ENCODE results near the gene THOC1.

THOC1 gene

DNA sequence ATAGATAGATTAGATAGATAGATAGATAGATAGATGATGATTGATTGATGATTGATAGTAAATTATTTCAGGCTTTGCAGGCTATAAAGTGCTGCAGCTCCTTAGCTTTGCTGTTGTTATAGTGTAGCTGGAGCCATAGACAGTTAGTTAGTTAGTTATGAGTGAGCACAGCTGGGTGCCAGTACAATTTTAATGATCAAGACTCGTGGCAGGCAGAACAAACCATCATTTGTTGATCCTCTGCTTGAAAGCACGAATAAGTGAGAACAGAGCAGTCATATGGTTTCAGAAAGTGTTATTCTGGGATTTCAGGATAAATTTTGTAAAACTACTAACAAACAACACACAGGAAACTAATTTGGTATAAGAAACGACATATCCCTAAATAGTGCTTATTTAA is 53.9 kb downstream of the THOC1 start:
- no peak for DNase-seq

DNA sequence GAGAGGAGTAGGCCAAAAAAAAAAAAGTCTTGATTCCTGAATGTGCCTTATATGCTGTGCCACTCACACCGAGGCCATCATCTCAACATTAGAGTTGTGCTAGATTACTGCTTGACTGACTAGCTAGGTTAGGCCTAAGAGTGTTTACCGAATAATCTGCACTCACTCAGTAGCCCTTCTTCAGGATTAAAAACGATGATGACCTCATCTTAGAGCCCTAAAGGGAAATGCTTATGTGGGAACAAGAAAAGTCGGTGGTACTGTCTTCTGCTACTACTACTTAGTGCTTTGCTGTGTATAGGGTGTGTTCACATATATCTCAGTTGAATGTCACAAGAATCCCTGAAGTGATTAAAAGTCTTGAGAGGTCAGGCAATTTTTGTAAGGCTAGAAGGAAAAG is 54.3 kb downstream of the THOC1 start:
- ATAC-seq (no peak), DNase-seq (no peak)

More for the DNA sequence above, 53.9 kb downstream of the THOC1 start:
- no peak for ATAC-seq

DNA sequence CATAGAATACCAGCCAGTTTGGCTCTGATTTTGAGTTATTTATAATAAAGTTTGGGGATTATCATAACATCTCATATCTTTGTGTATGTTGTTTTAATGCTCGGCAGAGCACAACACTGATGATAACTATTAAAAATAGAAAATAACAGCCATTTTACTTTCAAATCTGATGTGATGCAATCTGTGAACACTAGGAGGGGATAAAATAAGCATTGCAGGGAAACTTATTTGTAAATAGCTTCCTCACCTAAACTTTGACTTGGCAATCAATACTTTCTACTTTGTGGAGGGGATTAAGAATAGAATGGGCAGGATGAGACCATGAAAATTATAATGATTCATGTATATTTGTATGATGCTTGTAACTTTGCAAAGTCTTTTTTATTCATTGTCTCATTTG is 55.1 kb downstream of the THOC1 start:
- no peak for DNase-seq

DNA sequence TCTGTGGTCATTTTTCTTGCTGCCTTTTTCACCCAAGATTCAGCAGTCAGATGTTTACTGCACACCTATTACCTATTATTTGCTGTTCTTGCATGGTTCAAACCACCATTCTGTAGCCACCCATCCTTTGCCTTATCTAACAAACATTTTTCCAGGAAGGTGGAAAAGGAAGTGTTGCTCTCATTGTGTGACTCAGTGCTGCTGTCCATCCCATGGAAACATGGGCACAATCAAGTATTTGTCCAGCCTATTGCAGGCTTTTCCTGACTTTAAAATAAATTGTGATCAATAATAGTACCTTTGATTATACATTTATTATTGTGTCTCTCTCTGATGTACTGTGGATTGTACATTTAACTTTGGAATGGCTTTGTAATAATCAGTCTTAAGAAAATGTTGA is 56.3 kb downstream of the THOC1 start:
- DNase-seq (no peak), ATAC-seq (no peak)

More for the DNA sequence above, 55.1 kb downstream of the THOC1 start:
- ATAC-seq, result no peak

DNA sequence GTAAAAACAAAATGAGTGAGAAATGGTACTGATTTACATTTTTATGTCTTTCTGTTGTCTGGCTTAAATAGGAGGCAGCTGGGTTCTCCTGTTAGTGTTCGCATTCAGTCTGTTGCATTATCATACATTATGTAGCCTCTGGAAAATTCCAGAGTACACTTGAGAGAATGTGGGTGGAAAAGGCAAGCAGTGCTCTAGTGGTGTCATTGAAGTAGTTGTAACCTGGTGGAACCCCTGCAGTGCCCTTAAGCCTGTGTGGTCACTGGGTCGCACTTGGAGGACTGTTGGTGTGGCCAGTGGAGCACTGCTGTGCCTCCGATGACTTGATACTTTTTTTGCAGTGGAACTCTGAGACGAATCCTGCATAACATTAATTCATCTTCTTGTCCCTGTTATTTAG is 57.1 kb downstream of the THOC1 start:
- DNase-seq, result no peak
- no peak for ATAC-seq

DNA sequence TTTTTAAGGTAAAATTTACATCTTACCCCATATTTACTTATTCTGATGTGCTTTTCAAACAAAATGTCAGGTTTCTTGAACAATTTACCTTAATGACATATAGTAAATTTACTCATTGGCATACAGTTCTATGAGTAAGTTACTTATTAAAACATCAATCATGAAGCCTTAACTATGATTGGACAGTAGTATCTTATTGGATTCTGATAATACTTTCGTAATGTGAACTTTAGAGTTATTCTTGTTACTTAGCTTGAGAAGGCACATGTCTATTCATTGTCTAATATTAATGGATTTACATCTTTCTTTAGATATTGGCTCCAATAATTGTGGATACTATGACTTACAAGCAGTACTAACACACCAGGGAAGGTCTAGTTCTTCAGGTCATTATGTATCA is 57.8 kb downstream of the THOC1 start:
- no peak for DNase-seq
- no peak for ATAC-seq

DNA sequence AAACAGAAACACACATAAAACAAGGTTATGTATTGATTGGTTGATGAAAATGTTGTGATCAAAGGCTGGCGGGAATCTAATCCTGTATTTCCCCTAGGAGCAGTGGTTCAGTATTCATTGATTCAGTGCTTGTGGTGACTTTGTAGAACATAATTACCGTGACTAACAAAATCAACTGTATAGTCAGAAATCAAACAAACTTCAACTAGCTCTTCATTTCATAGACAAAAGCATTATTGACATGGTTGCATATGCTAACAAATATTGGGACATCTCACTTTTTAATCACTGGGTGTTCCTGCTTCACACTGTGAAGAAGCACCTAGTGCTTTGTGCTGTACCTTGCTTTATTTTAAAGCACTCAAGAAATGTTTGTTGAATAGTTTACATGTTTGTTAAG is 68.1 kb downstream of the THOC1 start:
- ATAC-seq (no peak), DNase-seq (no peak)

DNA sequence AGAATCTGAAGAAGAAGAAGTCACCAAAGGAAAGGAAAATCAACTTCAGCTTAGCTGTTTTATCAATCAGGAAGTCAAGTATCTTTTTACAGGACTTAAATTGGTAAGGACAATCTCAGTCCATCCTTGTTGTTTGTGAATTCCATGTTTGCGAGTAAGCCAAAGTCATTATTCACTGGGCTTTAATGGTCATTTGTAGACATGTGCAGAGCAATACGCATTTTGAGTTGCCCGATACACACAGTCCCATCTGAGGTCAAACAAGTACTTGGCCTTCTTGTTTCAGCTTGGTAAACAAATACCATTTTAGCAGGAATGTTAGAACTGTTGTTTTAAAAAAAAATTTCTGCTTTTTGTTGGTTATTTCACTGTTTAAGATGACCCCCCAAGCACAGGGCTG is 68.6 kb downstream of the THOC1 start:
- no peak for DNase-seq
- no peak for ATAC-seq

DNA sequence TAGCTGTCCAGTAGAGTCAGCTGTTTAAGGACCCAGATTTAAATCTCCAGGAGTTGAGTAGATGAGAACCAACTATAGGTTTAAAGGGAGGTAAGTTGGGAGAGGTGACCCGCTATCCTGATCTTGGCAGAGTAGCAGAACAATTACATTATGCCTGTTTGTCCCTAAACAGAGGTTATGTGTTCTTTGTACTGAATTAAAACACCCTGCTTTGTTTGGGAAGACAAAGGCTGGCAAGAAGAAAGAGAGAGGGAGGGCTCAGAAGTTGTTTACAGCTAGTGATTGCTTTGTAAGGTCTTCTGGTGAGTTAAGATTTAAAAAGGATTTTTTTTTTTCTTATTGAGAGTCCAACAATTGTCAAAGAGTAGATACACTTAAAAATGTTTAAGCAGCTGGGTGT is 72.2 kb downstream of the THOC1 start:
- no peak for DNase-seq
- ATAC-seq, result no peak

DNA sequence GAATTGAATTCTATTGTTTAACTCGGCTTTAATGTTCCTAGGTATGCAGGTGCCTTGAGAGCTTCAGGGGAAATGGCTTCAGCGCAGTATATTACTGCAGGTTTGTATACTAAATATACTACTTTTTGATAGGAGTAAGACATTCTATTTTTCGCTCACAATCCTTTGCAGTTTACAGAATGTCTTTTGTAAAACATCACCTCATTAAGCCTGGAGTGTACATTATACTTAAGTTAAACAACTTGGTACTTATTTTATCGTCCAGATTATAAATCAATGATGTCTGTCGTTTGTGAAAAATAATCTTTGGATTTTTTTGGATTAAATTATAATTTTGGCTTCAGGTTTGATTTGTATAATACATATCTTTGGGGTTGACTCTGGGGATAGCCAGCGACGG is 75.0 kb downstream of the THOC1 start:
- DNase-seq (no peak), ATAC-seq (no peak)

DNA sequence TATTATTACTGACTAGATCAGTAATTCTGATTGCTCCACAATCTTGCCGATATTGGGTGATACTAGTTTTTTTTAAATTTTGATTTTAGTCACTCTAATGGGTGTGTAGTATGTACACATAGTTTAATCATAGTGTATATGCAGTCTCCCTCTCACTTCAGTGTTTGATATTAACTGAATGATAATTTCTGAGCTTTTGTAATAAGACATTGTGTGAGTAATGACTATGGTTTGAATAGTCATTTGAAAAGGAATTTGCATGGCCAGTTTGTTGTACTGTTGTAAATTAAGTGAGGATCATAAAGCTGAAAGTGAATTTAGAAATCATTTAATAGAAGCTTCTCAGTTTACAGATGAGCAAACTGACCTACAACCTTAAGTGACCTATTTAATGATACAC is 76.1 kb downstream of the THOC1 start:
- no peak for DNase-seq
- ATAC-seq, result no peak

DNA sequence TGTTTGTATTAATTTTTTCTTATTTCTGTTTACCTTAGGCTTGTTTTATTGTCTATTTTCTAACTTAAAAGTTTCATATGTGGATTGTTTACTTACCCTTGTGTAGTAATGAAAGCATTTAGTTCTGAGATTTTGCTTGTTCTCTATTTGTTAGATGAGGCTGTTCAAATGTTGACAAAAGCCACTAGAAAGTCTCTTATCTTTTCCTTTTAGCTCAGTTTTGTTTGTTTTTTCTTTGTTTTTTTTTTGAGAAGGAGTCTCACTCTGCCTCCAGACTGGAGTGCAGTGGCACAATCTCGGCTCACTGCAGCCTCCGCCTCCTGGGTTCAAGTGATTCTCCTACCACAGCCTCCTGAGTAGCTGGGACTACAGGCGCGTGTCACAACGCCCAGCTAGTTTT is 78.6 kb downstream of the THOC1 start:
- ATAC-seq, result no peak
- DNase-seq, result no peak

DNA sequence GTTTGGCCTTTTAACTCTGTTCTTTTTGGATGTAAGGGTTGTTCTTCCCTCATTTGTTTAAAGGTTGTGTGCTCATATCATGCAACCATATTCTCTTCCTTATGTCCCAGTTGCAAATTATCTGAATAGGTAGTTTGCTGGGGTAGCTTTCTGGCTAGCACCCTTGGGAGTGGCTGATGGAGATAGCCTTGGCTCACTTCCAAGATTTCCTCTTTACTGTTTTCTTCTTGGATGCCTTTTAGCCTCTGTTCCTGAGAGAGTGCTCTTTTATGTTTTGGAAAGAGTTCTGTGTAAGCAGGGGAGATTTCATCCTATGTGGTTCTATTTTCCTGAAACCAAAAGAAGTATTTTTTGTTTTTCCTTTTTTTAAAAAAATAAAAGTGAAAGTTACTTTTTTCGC is 84.1 kb downstream of the THOC1 start:
- DNase-seq, result no peak
- no peak for ATAC-seq

DNA sequence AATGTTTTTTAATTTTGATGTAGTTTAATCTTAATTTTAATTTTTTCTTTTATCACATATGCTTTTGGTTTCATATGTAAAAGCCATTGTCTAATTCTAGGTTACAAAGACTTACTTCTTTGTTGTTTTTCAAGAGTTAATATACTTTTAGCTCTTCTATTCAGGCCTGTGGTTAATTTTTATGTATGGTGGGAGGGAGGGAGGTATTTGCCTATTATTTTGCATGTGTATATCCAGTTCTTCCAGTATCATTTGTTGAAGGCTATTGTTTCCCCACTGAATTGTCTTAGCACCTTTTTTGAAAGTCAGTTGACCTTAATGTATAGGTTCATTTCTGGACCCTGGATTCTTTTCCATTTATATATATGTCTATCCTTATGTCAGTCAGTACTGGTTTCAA is 86.1 kb downstream of the THOC1 start:
- DNase-seq (no peak), ATAC-seq (no peak)

DNA sequence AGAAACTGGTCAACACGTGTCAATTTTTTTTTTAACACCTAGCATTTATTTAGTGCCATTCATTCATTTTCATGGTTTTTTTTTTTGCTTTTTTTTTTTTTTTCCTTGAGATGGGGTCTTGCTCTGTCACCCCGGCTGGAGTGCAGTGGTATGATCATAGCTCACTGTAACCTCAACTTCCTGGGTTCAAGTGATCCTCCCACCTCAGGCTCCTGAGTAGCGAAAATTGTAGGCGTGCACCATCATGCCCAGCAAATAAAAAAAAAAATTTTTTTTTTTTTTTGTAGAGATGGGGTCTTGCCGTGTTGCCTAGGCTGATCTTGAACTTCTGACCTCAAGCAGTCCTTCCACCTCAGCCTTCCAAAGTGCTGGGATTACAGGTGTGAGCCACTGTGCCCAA is 88.3 kb downstream of the THOC1 start:
- DNase-seq, result no peak

DNA sequence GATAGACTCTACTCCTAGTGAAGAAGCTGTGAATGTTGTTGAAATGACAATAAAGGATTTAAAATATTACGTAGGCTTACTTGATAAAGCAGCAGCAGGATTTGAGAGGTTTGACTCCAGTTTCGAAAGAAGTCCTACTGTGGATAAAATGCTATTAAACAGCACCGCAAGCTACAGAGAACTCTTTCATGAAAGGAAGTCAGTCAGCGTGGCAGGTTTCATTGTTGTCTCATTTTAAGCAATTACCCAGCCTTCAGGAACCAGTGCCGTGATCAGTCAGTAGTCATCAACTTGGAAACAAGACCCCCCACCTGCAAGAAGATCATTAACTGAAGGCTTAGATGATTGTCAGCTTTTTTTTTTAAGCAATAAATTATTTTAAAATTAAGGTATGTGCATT is 95.5 kb downstream of the THOC1 start:
- no peak for ATAC-seq
- no peak for DNase-seq

More for the DNA sequence above, 88.3 kb downstream of the THOC1 start:
- no peak for ATAC-seq
